Right renal pelvis (tissue), 4 donors: ENCODE measurements around the gene WNT7B. TPM values are rescaled to one million over a fixed set of nuclear protein-coding genes. Genes with fewer than 3 reads are reported as not detected.

ENCODE experiments used
- DNase-seq, 4 donors: peaks; one replicate each; pipeline ENCODE4 v3.0.0-alpha.2; 2013; ENCODE audit warnings: low read depth in 4 of 4, low spot score in 3 of 4, missing footprints in 1 of 4
- polyA plus RNA-seq, 4 donors: library from polyadenylated mRNA; unstranded; fragments of 120-200 nt; gene quantifications; one replicate each; pipeline ENCODE4 v1.2.1, GENCODE V29; 2013; ENCODE audit not compliant: insufficient read length in 4 of 4

WNT7B gene
- polyA plus RNA-seq, result 10 to 100 TPM in 2 of 4 donors, 1 to 10 TPM in 2; 7.7 to 15.6 (median 10.8) TPM

GRCh38 chr22:45977003-45977411 is at the start of gene WNT7B:
Gene WNT7B, minus strand, starts transcription at chr22:45977162. Its CDS starts 408 bp downstream, at chr22:45976754.
- no peak for DNase-seq

DNA sequence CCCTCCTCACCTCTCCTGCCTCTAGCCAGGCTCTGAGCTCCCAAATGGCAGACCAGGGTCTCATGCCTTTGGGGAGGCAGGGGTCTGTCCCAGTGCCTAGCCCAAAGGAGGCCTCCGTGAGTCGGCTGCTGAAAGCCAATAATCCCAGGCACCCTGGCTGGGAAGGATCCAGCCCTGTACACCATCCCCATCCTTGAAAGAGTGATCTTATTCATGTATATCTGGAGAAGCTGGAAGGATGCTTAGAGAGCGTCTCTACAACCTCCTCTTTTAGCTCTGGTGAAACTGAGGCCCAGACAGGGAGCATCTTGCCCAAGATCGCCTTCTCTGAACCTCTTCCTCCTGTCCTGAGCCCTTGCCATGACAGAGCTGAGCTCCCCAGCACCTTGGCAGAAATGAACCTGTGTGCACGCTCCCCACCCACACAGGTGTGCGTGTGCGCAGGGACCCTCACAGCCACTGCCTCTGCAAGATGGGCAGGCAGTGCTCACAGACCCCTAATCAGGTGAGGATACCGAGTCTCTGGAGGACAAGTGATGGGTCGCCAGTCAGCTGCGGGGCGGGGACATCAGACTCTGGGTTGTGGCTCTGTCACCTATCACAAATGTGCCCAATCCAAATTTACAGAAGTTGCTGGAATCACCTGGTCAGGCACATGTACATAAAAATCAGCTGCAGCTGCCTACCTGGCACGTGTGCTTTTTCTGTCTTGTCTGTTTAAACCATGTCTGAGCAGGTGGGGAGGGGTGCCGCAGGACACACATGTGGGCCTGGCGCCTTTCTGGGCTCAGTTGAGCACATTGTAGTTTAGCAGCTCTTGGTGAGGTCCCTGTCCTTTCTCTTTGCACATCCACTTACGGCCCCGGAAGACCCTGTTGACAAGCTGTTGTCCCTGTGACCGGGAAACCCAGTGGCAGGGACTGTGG is 49.3 kb upstream of the WNT7B start:
- no peak for DNase-seq

DNA sequence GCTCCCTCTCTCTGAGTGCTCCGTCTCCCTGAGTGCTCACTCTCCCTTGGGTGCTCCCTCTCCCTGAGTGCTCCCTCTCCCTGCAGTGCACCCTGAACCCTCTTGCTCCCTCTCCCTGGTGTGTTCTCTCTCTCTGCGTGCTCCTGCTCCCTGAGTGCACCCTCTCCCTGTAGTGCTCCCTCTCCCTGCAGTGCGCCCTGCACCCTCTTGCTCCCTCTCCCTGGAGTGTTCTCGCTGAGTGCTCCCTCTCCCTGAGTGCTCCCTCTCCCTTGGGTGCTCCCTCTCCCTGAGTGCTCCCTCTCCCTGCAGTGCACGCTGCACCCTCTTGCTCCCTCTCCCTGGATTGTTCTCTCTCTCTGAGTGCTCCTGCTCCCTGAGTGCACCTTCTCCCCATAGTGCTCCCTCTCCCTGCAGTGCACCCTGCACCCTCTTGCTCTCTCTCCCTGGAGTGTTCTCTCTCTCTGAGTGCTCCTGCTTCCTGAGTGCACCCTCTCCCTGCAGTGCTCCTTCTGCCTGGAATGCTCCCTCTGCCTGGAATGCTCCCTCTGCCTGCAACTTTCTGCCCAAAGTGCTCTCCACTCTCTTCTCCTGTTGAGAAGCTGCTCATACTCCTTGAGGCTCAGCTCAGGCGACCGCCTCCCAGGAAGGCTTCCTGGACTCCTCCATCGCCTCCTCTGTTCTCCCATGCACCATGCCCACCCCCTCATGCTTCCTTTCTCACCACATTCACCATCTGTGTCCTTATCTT is 48.4 kb upstream of the WNT7B start:
- no peak for DNase-seq

- no peak for DNase-seq
These were observed 47.3 kb upstream of the WNT7B start for GRCh38 chr22:46024136-46024840.

DNA sequence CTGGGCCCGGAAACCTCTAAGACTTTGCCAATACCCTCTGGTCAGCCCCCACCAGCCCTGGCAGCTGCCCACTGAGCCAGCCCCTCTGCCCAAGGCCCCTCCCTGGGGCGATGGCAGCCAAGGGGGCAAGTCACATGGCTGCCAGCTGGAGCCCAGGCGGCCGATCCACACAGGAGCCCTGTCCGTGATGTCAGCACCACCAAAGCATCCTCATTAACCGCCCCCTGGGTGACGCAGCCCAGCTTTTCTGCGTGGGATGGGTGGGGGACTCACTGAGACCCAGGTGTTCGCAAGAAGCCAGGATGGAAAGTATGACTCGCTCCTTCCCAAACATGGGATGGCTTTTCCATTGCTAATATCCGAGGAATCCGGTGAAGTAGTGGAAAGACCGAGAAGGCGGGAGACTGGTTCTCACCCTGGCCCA is 46.6 kb upstream of the WNT7B start:
- no peak for DNase-seq

GRCh38 chr22:46022881-46023512 is 46.0 kb upstream of the WNT7B start:
- DNase-seq, result no peak

DNA sequence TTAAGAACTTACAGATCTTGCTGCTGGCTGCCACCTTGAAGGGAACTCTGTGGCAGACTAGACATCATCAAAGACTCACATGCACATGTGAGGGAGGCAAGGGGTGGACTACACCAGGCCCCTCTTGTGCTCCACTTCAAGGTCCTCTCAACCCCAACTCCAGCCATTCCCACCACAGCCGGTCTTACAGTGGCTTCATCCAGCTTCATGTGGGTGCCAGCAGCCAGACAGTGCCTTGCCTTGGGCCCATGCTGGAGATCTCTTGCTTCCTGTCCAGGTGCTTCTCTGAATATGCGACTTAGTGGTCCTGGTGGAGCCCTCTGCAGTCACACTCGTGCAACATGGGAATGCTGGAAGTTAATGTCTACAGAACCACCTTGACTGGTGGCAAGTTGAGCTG is 44.6 kb upstream of the WNT7B start:
- DNase-seq, result no peak

DNA sequence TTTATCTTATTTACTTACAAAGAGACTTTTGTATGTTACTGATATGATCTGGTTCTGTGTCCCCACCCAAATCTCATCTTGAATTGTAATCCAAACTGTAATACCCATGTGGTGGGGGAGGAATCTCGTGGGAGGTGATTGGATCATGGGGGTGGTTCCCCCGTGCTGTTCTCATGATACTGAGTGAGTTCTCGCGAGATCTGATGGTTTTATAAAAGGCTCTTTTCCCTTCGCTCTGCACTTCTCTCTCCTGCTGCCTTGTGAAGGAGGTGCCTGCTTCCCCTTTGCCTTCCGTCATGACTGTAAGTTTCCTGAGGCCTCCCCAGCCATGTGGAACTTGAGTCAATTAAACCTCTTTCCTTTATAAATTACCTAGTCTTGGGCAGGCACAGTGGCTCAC is 42.4 kb upstream of the WNT7B start:
- DNase-seq, result no peak

DNA sequence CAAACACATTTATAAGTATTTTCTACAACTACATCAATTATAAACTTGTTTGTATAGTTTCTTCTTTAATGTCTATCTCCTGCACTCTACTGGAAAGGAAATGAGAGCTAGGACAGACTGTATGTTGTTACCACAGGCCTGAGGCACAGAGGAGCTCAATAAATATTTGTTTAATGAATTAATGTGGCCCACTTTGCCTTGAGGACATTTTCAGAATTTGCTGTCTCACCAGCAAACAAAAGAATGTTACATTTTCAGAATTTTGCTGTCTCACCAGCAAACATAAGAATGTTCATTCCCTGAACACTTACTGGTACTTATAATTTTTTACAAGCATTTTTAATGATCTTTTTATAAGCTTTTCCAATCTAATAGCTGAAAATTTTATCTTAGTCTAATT is 41.9 kb upstream of the WNT7B start:
- DNase-seq, result no peak

- no peak for DNase-seq
These were observed 40.2 kb upstream of the WNT7B start for GRCh38 chr22:46017166-46017565.

- peak in 3 of 4 donors; percentile 77 to 82 (median 81) for DNase-seq
These were observed 36.8 kb upstream of the WNT7B start for GRCh38 chr22:46013460-46014416.

GRCh38 chr22:46012881-46013281 is 35.9 kb upstream of the WNT7B start:
- no peak for DNase-seq

DNA sequence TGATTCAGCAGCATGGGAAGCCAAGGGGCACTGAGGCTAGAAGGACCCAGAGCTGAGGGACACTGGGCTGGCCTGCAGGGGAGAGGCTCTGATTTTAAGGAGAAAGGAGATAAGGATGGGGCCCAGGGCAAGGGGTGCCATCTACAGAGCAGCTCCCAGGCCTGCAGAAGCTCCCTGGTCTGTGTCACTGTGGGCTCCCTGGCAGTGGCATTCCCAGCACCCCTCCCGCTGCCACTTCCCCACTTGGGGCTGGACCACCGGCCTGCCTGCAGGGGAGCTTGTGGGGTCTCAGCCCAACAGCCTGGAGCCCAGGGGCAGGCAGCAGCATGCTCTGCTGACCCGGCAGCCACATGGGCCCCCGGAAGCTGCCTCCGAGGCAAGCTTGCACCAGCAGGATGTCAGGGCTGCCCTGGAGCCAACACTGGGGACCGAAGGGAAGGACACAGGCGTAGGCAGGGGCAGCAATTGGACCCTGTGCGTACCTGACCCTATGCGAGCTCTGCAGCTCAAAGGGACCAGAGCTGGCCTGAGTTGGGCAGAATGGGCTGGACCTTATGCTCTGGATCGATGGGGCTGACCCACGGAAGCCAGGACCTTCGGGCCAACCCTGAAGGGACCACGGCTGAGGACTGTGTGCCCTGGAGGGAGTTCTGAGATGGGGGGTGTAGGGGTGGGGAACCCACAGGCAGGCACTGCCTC is 35.4 kb upstream of the WNT7B start:
- no peak for DNase-seq

DNA sequence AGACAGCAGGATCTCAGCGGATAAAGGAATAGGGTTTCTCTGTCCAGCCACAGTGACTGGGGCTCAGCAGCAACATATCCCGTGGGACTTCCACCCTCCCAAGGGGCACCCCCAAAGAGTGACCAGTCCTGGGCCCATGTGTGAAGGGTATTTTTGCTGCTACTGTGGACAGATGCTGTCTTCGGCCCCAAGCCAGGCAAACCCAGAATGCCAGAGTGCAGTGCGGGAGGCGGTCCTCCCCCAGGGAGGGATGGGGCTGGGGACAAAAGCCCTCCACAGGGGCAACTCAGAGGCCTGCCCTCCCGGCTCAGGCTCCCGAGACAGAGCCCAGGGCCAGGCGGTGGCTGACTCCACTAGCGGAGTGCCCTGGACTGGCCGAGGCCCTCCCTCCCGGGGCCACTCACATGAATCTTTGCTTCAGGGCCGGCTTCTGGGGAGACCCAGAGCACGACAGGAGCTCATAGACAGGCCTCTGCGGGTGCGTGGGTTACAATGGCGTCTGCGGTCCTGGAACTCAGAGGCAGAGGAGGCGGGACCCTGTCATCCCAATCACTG is 34.7 kb upstream of the WNT7B start:
- no peak for DNase-seq

DNA sequence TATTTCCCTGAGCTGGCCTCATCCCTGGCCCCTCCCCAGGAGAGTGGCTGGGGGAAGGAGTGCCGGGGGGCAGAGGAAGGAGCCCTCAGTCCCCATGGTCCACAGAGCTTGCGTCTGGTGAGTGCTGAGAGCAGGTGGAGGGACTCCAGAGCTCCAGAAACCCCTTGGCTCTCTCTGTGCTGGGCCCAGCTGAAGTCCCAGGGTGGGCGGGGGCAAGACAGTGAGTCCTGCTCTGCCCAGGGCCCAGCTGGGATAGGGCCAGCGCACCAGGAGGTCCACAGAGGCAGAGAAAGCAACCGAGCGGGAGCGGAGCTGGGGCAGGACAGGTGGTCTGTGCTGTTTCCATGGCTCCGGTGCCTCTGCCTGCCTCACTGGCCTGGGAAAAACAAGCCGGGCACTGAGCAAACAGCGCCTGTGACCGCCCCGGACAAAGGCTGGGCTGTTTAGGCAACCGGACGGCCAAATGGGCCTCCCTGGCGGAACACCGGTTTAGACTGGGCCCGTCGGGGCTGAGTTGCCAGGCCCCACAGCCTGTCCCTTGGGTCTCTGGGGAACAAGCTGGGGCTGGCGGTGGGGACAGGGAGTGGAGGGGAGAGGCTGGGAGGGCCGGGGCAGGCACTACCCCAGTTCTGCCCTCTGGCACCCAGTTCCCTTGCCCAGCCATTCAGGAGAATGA is 34.1 kb upstream of the WNT7B start:
- DNase-seq, result no peak

GRCh38 chr22:46010207-46010867 is 33.4 kb upstream of the WNT7B start:
- no peak for DNase-seq

DNA sequence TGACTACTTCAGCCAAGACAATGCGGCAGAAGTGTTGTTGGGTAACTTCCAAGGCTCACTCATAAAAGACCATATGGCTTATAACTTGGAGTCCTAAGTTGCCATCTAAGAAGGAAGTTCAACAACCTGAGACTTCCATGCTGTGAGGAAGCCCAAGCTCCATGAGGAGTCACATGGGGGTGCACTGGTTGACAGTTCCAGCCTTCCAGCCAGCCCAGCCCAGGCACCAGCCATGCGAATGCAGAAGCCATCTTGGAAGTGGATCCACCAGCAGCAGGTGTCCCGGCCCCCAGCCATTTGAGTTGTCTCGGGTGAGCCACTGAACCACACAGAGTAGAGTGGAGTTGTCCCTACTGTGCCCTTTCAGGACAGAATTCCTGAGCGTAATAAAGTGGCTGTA is 32.8 kb upstream of the WNT7B start:
- no peak for DNase-seq
